HEK293 (cell line): ENCODE measurements around the gene ADAM19.

ENCODE experiments used
- CTCF ChIA-PET: fragments of 350-600 bp; formaldehyde crosslinking; extraction: SDS; loops from one replicate; lab custom pipeline; 2021; ENCODE audit warnings: antibody characterized with exemption; lab: Yijun Ruan, JAX
- POLR2A ChIA-PET: fragments of 300-600 bp; formaldehyde crosslinking; extraction: SDS; loops from one replicate; lab custom pipeline; 2020; ENCODE audit warnings: antibody characterized with exemption, inconsistent platforms; lab: Yijun Ruan, JAX
- H3K27ac ChIP-seq: fragments of 200-500 bp; sonication (Bioruptor generic); 2 replicates; pipeline ENCODE4 v1.5.1; 2014; ENCODE audit warnings: low read depth, low read length, control low read depth, inconsistent platforms; ENCODE audit errors: extremely low read depth
- H3K36me3 ChIP-seq, 2 experiments: fragments of 200-500 bp in 1 of 2; sonication (Bioruptor generic) in 1 of 2; 1 replicate in 1 of 2; 2 replicates in 1 of 2; pipeline ENCODE4 v1.5.1; 2014 to 2017; ENCODE audit warnings: inconsistent platforms in 2 of 2, low read length in 2 of 2; ENCODE audit not compliant: control insufficient read depth in 2 of 2, insufficient read depth in 1 of 2
- H3K4me1 ChIP-seq: fragments of 200-500 bp; sonication (Bioruptor generic); 2 replicates; pipeline ENCODE4 v1.5.1; 2014; ENCODE audit warnings: mild to moderate bottlenecking, low read length, inconsistent platforms; ENCODE audit not compliant: control insufficient read depth, insufficient read depth
- H3K4me3 ChIP-seq: 2 replicates; pipeline ENCODE4 v1.5.1; 2011; ENCODE audit warnings: low read depth, mild to moderate bottlenecking, control low read depth, low read length, moderate library complexity
- H3K9me3 ChIP-seq: fragments of 200-500 bp; sonication (Bioruptor generic); 2 replicates; pipeline ENCODE4 v1.5.1; 2014; ENCODE audit warnings: low read depth, low read length, inconsistent platforms; ENCODE audit not compliant: control insufficient read depth, insufficient read depth
- GLIS1 ChIP-seq: fragments of 450-650 bp; formaldehyde crosslinking; IDR thresholded peaks from 2 replicates; pipeline ENCODE4 v1.5.1; 2016; ENCODE audit warnings: missing biosample characterization, missing genetic modification characterization
- GLIS2 ChIP-seq: fragments of 450-650 bp; formaldehyde crosslinking; IDR thresholded peaks from 2 replicates; pipeline ENCODE4 v1.5.1; 2016; ENCODE audit warnings: missing biosample characterization, missing genetic modification characterization
- KLF9 ChIP-seq: fragments of 450-650 bp; formaldehyde crosslinking; IDR thresholded peaks from 2 replicates; pipeline ENCODE4 v1.5.1; 2016; ENCODE audit warnings: missing biosample characterization, missing genetic modification characterization, low read depth
- PRDM1 ChIP-seq: fragments of 450-650 bp; formaldehyde crosslinking; IDR thresholded peaks from 2 replicates; pipeline ENCODE4; 2016; ENCODE audit warnings: missing biosample characterization, missing genetic modification characterization
- WT1 ChIP-seq: fragments of 450-650 bp; formaldehyde crosslinking; IDR thresholded peaks from 2 replicates; pipeline ENCODE4 v1.5.1; 2016; ENCODE audit warnings: missing biosample characterization, missing genetic modification characterization
- YY1 ChIP-seq: fragments of 450-650 bp; formaldehyde crosslinking; IDR thresholded peaks from 2 replicates; pipeline ENCODE4 v1.5.1; 2018; ENCODE audit warnings: missing biosample characterization, missing genetic modification characterization
- ZBTB8A ChIP-seq: fragments of 450-650 bp; formaldehyde crosslinking; IDR thresholded peaks from 2 replicates; pipeline ENCODE4 v1.5.1; 2016; ENCODE audit warnings: missing biosample characterization, missing genetic modification characterization
- ZIC2 ChIP-seq: fragments of 450-650 bp; formaldehyde crosslinking; IDR thresholded peaks from 2 replicates; pipeline ENCODE4 v1.5.1; 2016; ENCODE audit warnings: missing biosample characterization, missing genetic modification characterization
- ZNF133 ChIP-seq: fragments of 450-650 bp; formaldehyde crosslinking; IDR thresholded peaks from 2 replicates; pipeline ENCODE4 v1.5.1; 2016; ENCODE audit warnings: missing biosample characterization, missing genetic modification characterization
- ZNF184 ChIP-seq: fragments of 450-650 bp; IDR thresholded peaks from 2 replicates; pipeline ENCODE4 v1.5.1; 2018; ENCODE audit warnings: missing biosample characterization, mild to moderate bottlenecking, missing genetic modification characterization
- ZNF280C ChIP-seq: fragments of 450-650 bp; formaldehyde crosslinking; IDR thresholded peaks from 2 replicates; pipeline ENCODE4 v1.5.1; 2016; ENCODE audit warnings: missing biosample characterization, missing genetic modification characterization
- ZNF292 ChIP-seq: fragments of 450-650 bp; formaldehyde crosslinking; IDR thresholded peaks from 2 replicates; pipeline ENCODE4 v1.5.1; 2016; ENCODE audit warnings: low read depth, missing biosample characterization, missing genetic modification characterization, borderline replicate concordance
- ZNF585B ChIP-seq: fragments of 450-650 bp; formaldehyde crosslinking; IDR thresholded peaks from 2 replicates; pipeline ENCODE4 v1.5.1; 2016; ENCODE audit warnings: missing biosample characterization, missing genetic modification characterization
- ZNF600 ChIP-seq: fragments of 450-650 bp; formaldehyde crosslinking; IDR thresholded peaks from 2 replicates; pipeline ENCODE4 v1.5.1; 2016; ENCODE audit warnings: missing biosample characterization, missing genetic modification characterization
- ZNF623 ChIP-seq: fragments of 450-650 bp; formaldehyde crosslinking; IDR thresholded peaks from 2 replicates; pipeline ENCODE4 v1.5.1; 2016; ENCODE audit warnings: missing biosample characterization, missing genetic modification characterization
- ZNF660 ChIP-seq: fragments of 450-650 bp; IDR thresholded peaks from 2 replicates; pipeline ENCODE4 v1.5.1; 2018; ENCODE audit warnings: missing biosample characterization, mild to moderate bottlenecking, missing genetic modification characterization
- ZNF670 ChIP-seq: fragments of 450-650 bp; formaldehyde crosslinking; IDR thresholded peaks from 2 replicates; pipeline ENCODE4 v1.5.1; 2016; ENCODE audit warnings: missing biosample characterization, missing genetic modification characterization, low read depth
- ZNF701 ChIP-seq: fragments of 450-650 bp; formaldehyde crosslinking; IDR thresholded peaks from 2 replicates; pipeline ENCODE4 v1.5.1; 2016; ENCODE audit warnings: missing biosample characterization, missing genetic modification characterization
- ZNF768 ChIP-seq: fragments of 450-650 bp; formaldehyde crosslinking; IDR thresholded peaks from 2 replicates; pipeline ENCODE4 v1.5.1; 2018; ENCODE audit warnings: missing biosample characterization, mild to moderate bottlenecking, missing genetic modification characterization
- ZNF776 ChIP-seq: fragments of 450-650 bp; formaldehyde crosslinking; IDR thresholded peaks from 2 replicates; pipeline ENCODE4 v1.5.0; 2017; ENCODE audit warnings: missing biosample characterization, missing genetic modification characterization, borderline replicate concordance
- ZNF830 ChIP-seq: fragments of 450-650 bp; IDR thresholded peaks from 2 replicates; pipeline ENCODE4 v1.5.0; 2018; ENCODE audit warnings: missing biosample characterization, missing genetic modification characterization, low read depth, mild to moderate bottlenecking, moderate library complexity
- ZNF837 ChIP-seq: fragments of 450-650 bp; formaldehyde crosslinking; IDR thresholded peaks from 2 replicates; pipeline ENCODE4 v1.5.1; 2016; ENCODE audit warnings: missing biosample characterization, missing genetic modification characterization
- ZSCAN23 ChIP-seq: fragments of 450-650 bp; formaldehyde crosslinking; IDR thresholded peaks from 2 replicates; pipeline ENCODE4 v1.5.1; 2016; ENCODE audit warnings: missing biosample characterization, missing genetic modification characterization
- TF ChIP-seq, protein P1 (sequence below): fragments of 450-650 bp; IDR thresholded peaks from 2 replicates; pipeline ENCODE4 v1.5.1; 2018; ENCODE audit warnings: missing biosample characterization, mild to moderate bottlenecking, missing genetic modification characterization

ADAM19 gene

DNA sequence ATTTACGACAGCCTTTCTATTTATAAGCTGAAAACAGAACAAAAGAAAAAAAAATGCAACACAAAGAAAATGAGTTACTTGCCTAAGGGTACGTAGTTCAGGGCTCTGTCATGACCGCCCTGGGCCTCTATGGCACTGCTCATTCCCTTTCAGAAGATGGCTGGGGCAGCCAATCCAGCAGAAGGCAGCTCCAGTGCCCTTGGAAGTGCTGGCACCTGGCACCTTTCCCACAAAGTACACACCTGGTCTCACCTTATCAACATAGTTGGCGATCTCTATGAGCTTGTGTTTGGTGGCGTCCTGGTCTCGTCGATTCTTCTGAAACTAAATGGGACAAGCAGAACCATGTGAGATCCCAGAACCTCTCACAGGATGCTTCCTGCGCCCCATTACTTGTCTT lies 62.4 kb downstream of the ADAM19 start:
- Histone ChIP-seq H3K36me3 (no peaks in the 10 kb centered on the region), H3K9me3 (no peaks in the 10 kb centered on the region), H3K4me3 (no peak overlapping the region), H3K4me1 (peaks cover 5% of the 10 kb centered on the region; the same call in 1 of the 2 replicates), H3K27ac (no peak overlapping the region)
- ChIA-PET POLR2A (no interaction called here), CTCF (interaction anchor here (0.6 kb wide), 1 partner anchor 42 kb away, joined by 3 read pairs; no protein-coding TSS in a partner anchor)
- no peak for TF ChIP-seq ZNF585B (tag by site-specific recombination)
- TF ChIP-seq ZNF292 (tag by site-specific recombination) = no peak
- no peak for TF ChIP-seq ZNF830
- TF ChIP-seq ZNF701 = no peak
- TF ChIP-seq ZBTB8A (tag by site-specific recombination) = no peak

DNA sequence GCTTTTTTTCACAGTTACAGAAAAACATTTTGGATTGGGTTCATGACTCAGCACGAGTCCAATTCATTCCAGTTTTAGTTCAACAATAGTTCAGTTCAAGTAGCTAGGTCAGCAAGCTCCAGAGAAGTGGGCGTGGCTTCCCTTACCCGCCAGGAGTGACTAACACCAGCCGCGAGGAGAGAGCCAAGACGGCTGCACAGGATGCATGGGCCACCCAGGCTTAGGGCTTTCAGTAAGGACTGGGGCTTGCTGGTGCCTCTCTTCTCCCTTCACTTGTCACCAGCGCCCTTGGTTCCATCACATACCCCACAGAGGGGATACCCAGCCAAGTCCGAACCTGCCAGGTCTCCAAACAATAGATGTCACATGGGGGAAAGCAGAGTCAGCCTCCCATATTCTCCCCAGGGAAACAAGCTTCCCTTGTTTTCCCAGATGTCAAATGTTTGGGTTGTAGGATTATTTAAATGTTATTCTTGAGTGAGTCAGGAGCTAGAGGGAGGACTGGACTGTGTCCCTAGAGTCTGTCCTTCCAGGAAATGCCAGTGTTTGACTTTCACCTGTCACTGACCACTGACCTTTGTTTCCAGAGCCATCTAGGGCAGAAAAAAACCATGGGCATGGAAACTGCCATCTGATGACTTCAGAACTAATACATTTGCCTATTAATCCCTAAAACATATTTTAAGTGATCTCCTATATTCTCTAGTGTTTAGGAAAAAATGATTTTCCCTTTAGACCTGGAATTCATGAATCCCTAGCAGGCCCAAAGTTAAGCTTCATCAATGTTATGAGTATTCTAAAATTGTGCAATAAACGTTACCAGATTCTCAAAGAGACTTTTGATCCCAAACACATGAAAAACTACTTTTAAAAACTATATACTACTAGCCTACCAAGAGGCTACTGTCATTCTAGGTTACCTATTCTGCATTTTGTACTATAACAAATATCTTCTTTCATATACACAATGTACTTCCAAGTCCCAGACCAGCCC lies 63.6 kb downstream of the ADAM19 start:
- no peak overlapping the region for H3K4me3 ChIP-seq
- ChIA-PET POLR2A (no interaction called here), CTCF (interaction anchor here (0.7 kb wide), 2 partner anchors 142 to 1200 kb away, joined by 3 read pairs; no protein-coding TSS in a partner anchor)
- H3K9me3 ChIP-seq = no peaks in the 10 kb centered on the region
- peaks cover 5% of the 10 kb centered on the region; the same call in 1 of the 2 replicates for H3K4me1 ChIP-seq
- no peak overlapping the region for H3K27ac ChIP-seq
- no peaks in the 10 kb centered on the region for H3K36me3 ChIP-seq
- TF ChIP-seq YY1 (tag by site-specific recombination) = no peak
- peak; percentile 84 for TF ChIP-seq KLF9 (tag by site-specific recombination)
- TF ChIP-seq ZSCAN23 (tag by site-specific recombination) = no peak
- TF ChIP-seq ZNF837 (tag by site-specific recombination) = no peak
- no peak for TF ChIP-seq ZNF184 (tag by site-specific recombination)
- TF ChIP-seq ZNF623 (tag by site-specific recombination) = no peak
- TF ChIP-seq, protein P1, sequence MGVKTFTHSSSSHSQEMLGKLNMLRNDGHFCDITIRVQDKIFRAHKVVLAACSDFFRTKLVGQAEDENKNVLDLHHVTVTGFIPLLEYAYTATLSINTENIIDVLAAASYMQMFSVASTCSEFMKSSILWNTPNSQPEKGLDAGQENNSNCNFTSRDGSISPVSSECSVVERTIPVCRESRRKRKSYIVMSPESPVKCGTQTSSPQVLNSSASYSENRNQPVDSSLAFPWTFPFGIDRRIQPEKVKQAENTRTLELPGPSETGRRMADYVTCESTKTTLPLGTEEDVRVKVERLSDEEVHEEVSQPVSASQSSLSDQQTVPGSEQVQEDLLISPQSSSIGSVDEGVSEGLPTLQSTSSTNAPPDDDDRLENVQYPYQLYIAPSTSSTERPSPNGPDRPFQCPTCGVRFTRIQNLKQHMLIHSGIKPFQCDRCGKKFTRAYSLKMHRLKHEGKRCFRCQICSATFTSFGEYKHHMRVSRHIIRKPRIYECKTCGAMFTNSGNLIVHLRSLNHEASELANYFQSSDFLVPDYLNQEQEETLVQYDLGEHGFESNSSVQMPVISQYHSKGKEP (tag by site-specific recombination) = peak; percentile 27; the same call in 1 of the 2 replicates
- peak; percentile 31; the same call in 1 of the 2 replicates for TF ChIP-seq PRDM1 (tag by site-specific recombination)
- TF ChIP-seq ZNF133 (tag by site-specific recombination) = no peak
- TF ChIP-seq ZNF280C = no peak
- 0 out of 2 replicates have a peak, but pooled peaks have one; percentile 21 for TF ChIP-seq GLIS2
- peak; percentile 100 for TF ChIP-seq ZNF660 (tag by site-specific recombination)
- no peak for TF ChIP-seq ZNF670 (tag by site-specific recombination)
- no peak for TF ChIP-seq ZNF776 (tag by site-specific recombination)
- TF ChIP-seq GLIS1 (tag by site-specific recombination) = peak; percentile 36; the same call in 1 of the 2 replicates
- peak; percentile 39; the same call in 1 of the 2 replicates for TF ChIP-seq WT1
- TF ChIP-seq ZIC2 (tag by site-specific recombination) = peak; percentile 63
- TF ChIP-seq ZNF600 (tag by site-specific recombination) = peak; percentile 77
- TF ChIP-seq ZNF768 (tag by site-specific recombination) = no peak
- TF ChIP-seq, all 188 proteins: peak for 9
